GM19372 (cell line): ENCODE results near the gene TCF12.
"Not testable (repeated sequence)": the region's sequence is repeated elsewhere in the genome, so short reads cannot be mapped to it uniquely, and the experiment has no call there.

Experiments
- ATAC-seq: cut with Tn5 transposase; IDR thresholded peaks from one replicate; pipeline ENCODE4 v1.9.1; 2021; ENCODE audit warnings: mild to moderate bottlenecking, low read depth, moderate library complexity; ENCODE audit not compliant: unreplicated experiment

The TCF12 gene

GRCh38 chr15:57152666-57153539 lies 234.5 kb downstream of the TCF12 start:
- ATAC-seq, result no peak

GRCh38 chr15:57156210-57156884 lies 237.9 kb downstream of the TCF12 start:
- ATAC-seq, result no peak

- ATAC-seq, result no peak
These were observed 240.1 kb downstream of the TCF12 start for GRCh38 chr15:57158589-57158988.

GRCh38 chr15:57158997-57159668 lies 240.7 kb downstream of the TCF12 start:
- no peak for ATAC-seq

GRCh38 chr15:57159767-57160166 lies 241.3 kb downstream of the TCF12 start:
- ATAC-seq, result no peak

GRCh38 chr15:57160823-57161560 lies 242.5 kb downstream of the TCF12 start:
- no peak for ATAC-seq

- not testable (repeated sequence) for ATAC-seq
These were observed 245.8 kb downstream of the TCF12 start for GRCh38 chr15:57164251-57164650.

GRCh38 chr15:57165992-57166391 lies 247.5 kb downstream of the TCF12 start:
- no peak for ATAC-seq

GRCh38 chr15:57167821-57168395 lies 249.5 kb downstream of the TCF12 start:
- ATAC-seq, result no peak

- ATAC-seq, result no peak
These were observed 251.2 kb downstream of the TCF12 start for GRCh38 chr15:57169643-57170042.

- ATAC-seq, result no peak
These were observed 253.0 kb downstream of the TCF12 start for GRCh38 chr15:57171426-57171825.

GRCh38 chr15:57172925-57173324 lies 254.5 kb downstream of the TCF12 start:
- no peak for ATAC-seq

- ATAC-seq, result no peak
These were observed 264.6 kb downstream of the TCF12 start for GRCh38 chr15:57183041-57183440.

GRCh38 chr15:57183614-57184344 lies 265.3 kb downstream of the TCF12 start:
- no peak for ATAC-seq

GRCh38 chr15:57184502-57184901 lies 266.1 kb downstream of the TCF12 start:
- no peak for ATAC-seq

GRCh38 chr15:57185507-57186074 lies 267.1 kb downstream of the TCF12 start:
- ATAC-seq, result no peak

GRCh38 chr15:57189466-57189865 lies 271.0 kb downstream of the TCF12 start:
- ATAC-seq, result no peak

GRCh38 chr15:57190208-57190607 lies 271.8 kb downstream of the TCF12 start:
- no peak for ATAC-seq

GRCh38 chr15:57193161-57193560 lies 274.7 kb downstream of the TCF12 start:
- no peak for ATAC-seq
